Skeletal muscle satellite cell (primary cell): ENCODE measurements around the gene NRN1. TPM values are rescaled to one million over a fixed set of nuclear protein-coding genes. Genes with fewer than 3 reads are reported as not detected.
"Not testable (repeated sequence)": the region's sequence is repeated elsewhere in the genome, so short reads cannot be mapped to it uniquely, and the experiment has no call there.

Experiments
- H3K27me3 ChIP-seq: 2 replicates; pipeline ENCODE4 v1.7.0; 2013; ENCODE audit warnings: low read length; ENCODE audit not compliant: control insufficient read depth, insufficient read depth
- H3K36me3 ChIP-seq: 2 replicates; pipeline ENCODE4 v1.7.0; 2013; ENCODE audit warnings: mild to moderate bottlenecking, control low read depth, low read length; ENCODE audit not compliant: insufficient read depth
- H3K4me1 ChIP-seq: 2 replicates; pipeline ENCODE4 v1.7.0; 2013; ENCODE audit warnings: low read length; ENCODE audit not compliant: control insufficient read depth, insufficient read depth
- H3K4me2 ChIP-seq: 2 replicates; pipeline ENCODE4 v1.7.0; 2013; ENCODE audit warnings: mild to moderate bottlenecking, low read length
- H3K4me3 ChIP-seq: 2 replicates; pipeline ENCODE4 v1.7.0; 2013; ENCODE audit warnings: low read length
- H3K9ac ChIP-seq: 2 replicates; pipeline ENCODE4 v1.7.0; 2013; ENCODE audit warnings: mild to moderate bottlenecking, low read depth, low read length, moderate library complexity
- H3K9me3 ChIP-seq: replicated peaks from 2 replicates; pipeline ENCODE4 v1.7.0; 2013; ENCODE audit warnings: mild to moderate bottlenecking, control low read depth, low read length
- total RNA-seq: library from RNA; depleted of rRNA; stranded (reverse); fragments of >200 nt; gene quantifications from 2 replicates; pipeline ENCODE4 v1.2.3, GENCODE V29; 2012; rRNA removed

NRN1 gene, protein sequence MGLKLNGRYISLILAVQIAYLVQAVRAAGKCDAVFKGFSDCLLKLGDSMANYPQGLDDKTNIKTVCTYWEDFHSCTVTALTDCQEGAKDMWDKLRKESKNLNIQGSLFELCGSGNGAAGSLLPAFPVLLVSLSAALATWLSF
- 29.2 and 36.9 TPM in 2 replicates for total RNA-seq

DNA sequence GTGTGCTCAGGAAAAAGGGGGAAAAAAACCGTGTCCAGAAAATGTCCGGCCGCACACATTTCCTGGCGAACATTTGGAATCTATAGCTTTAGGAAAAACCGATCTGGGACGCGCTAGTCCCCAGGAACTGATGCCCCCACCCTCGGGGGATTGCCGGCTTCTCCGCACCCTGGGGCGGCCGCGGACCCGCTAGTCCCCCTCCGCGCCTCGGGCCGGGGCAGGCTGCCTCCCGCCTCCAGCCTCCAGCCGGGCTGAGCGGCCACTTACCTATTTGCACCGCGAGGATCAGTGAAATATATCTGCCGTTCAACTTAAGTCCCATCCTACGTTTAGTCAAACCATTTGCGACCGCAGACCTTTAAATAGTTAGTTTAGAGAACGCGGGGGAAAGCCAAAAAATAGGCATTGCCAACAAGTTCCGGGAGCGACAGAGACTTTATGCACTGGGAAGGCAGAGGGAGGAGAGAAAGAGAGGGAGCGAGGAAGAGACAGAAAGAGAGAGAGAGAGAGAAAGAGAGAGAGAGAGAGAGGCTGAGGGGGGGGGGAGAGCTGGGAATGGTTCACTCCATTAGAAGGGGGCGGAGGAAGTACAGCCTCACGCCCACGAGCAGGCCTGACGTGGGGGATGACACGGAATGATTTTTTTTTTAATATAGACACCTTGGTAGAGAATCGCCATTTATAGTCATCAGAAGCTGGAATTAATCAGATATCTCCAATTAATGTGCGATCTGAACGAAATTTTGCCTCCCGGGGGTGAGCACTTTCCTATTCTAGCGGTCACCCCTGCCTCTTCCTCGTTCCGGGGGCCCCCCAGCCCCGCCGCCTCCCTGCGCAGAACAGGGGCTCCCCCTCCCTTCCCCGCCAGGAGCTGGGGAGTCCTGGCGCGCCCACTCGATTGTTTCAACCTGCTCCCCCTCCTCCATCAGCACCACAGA lies at the start of gene NRN1:
Gene NRN1 (minus strand): TSS at position 498 of the 938 bp plus-strand sequence. CDS start 176 bp downstream, at position 322.
- Histone ChIP-seq H3K27me3 (peaks cover 80% of the 10 kb centered on the region), H3K4me3 (peak within 1 kb of the TSS; percentile 68)

DNA sequence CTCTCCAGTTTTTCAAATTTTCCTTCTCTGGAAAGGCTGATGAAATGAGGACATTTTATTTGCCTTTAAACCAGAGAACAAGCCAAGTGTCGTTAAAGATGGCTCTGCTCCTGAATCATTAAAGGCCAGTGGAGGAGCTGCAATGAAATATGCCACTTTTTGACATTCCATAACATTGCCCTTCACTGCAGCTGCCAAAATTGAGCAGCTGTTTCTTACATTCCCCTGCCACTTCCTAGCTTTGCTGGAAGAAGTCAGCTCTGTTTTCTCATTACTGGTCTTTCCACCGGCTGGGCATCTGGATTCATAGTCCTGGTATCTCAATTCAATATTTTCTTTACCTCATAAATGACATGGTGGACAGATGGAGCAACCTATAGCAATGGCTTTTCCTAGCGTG lies 45.5 kb upstream of the NRN1 start:
- no peak overlapping the region for H3K9ac ChIP-seq
- peaks cover 4% of the 10 kb centered on the region for H3K27me3 ChIP-seq
- H3K9me3 ChIP-seq, result no peaks in the 10 kb centered on the region
- H3K36me3 ChIP-seq, result no peaks in the 10 kb centered on the region
- H3K4me2 ChIP-seq, result no peak overlapping the region
- H3K4me3 ChIP-seq, result no peak overlapping the region
- no peaks in the 10 kb centered on the region for H3K4me1 ChIP-seq

More for the DNA sequence above, at the start of gene NRN1:
- Histone ChIP-seq H3K4me1 (peaks cover 18% of the 10 kb centered on the region), H3K9ac (peak within 1 kb of the TSS; percentile 29), H3K4me2 (peak within 1 kb of the TSS; percentile 87), H3K36me3 (peaks cover 2% of the 10 kb centered on the region), H3K9me3 (no peaks in the 10 kb centered on the region)

DNA sequence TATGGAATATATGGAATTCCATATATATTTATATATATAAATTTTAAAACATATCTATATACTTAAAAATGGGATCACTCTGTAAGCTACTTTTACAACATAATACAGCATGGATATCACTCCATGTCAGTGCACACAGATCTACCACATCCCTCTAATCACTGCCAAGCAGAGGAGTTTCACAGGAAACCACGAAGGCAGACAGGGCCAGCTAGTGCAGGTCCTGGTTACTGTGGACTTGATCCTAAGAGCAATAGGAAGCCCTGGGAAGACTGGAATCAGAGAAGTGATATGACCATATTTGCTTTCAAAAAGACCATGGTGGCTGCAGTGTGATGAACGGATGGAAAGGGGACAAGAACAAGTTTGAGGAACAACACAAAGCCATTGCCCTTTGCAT lies 40.0 kb upstream of the NRN1 start:
- no peaks in the 10 kb centered on the region for H3K4me1 ChIP-seq
- no peaks in the 10 kb centered on the region for H3K27me3 ChIP-seq
- no peak overlapping the region for H3K4me2 ChIP-seq

DNA sequence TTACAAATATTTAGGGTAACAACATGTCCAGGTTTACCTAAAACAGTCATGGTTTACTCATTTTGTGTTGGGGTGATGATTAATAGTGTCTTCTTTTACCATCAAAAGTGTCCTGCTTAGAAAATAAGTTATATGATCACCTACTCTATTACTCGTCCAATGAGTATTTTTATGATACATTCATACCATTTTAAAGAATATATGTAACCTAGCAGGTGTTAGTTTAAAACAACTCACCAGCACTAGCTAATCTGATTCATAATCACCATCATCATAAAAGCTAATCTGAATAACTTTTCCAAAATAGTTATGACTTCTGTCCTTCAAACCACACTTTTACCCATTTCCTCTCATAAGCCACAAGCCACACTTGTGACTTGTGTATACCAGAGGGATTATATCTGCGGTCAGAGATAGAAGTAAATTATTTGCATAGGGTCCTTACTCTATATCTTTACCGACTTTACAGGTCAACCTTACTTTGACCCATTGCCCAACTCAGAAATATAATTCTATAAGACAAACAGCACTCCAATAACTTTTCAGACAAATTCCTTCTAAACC lies 33.3 kb upstream of the NRN1 start:
- Histone ChIP-seq H3K36me3 (no peaks in the 10 kb centered on the region), H3K9ac (no peak overlapping the region), H3K4me3 (no peak overlapping the region), H3K27me3 (no peaks in the 10 kb centered on the region), H3K9me3 (no peaks in the 10 kb centered on the region), H3K4me2 (no peak overlapping the region), H3K4me1 (no peaks in the 10 kb centered on the region)

More for the DNA sequence above, 40.0 kb upstream of the NRN1 start:
- Histone ChIP-seq H3K9ac (no peak overlapping the region), H3K4me3 (no peak overlapping the region), H3K9me3 (no peaks in the 10 kb centered on the region), H3K36me3 (no peaks in the 10 kb centered on the region)

DNA sequence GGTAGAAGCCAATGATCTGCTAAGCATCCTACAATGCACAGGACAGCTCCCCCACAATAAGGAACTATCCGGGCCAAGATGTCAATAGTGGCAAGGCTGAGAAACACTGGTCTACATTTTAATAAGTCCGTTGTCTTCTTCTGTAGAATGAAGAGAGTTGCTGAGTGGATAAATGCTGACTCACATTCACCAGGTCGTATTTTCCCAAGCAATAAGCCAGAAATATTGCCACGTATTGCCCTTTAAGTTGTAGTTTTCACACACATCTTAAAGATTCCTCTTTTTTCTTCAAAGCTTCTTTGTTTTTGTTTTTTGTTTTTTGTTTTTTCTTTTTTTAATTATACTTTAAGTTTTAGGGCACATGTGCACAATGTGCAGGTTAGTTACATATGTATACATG lies 30.5 kb upstream of the NRN1 start:
- Histone ChIP-seq H3K4me2 (no peak overlapping the region), H3K27me3 (no peaks in the 10 kb centered on the region), H3K4me3 (no peak overlapping the region), H3K9me3 (no peaks in the 10 kb centered on the region), H3K9ac (no peak overlapping the region), H3K4me1 (no peaks in the 10 kb centered on the region), H3K36me3 (no peaks in the 10 kb centered on the region)

DNA sequence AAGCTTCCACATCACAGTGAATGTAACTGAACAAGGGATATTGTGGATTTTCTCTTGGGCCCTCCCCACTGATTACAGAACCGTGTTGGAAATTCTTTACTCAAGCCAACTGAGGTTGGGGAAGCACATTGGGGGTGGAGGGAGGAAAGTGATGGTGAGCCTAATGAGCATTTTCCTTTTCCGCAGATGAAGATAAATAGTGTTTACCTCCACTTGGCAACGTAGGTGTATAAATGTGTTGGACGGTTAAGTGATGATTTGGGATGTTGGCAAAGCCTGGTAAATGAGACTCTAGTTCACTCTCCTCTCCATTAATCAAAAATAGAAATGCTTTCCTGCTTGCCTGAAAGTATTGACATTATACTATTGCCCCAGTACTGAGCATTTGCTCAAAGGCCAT lies 27.1 kb upstream of the NRN1 start:
- no peak overlapping the region for H3K9ac ChIP-seq
- H3K9me3 ChIP-seq, result no peaks in the 10 kb centered on the region

DNA sequence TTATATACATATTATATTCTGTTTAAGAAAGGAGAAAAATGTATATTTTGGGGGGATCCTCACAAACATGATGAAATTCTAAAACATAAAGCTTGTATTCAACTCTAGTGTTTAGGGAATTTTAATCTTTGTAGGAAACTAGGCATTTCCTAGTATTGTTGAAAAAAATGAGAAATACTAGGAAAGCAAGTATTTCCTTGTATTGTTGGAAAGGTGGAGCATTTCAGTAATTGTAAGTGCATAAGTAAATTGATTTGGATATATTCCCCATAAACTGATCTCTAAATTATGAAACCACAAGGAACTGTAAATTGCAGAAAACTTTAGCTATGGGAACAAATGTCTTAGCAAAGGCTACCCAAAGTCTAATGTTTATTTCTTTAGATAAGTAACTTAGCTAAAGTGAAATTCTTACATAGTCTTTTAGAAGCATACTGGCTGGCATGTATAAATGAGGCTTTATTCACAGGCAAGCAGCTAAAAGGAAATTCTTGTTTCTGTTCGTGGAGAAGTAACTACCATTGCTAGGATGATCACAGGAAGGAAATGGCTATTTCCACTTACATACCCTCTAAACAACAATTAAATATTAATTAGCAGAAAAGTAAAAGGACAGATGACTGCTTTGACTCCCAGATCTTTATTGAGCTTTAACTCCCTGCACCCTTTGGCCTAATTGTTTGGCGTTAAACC lies 19.9 kb upstream of the NRN1 start:
- peaks cover 6% of the 10 kb centered on the region for H3K27me3 ChIP-seq
- no peak overlapping the region for H3K9ac ChIP-seq
- H3K4me2 ChIP-seq, result no peak overlapping the region
- no peaks in the 10 kb centered on the region for H3K9me3 ChIP-seq
- H3K4me1 ChIP-seq, result no peaks in the 10 kb centered on the region
- no peak overlapping the region for H3K4me3 ChIP-seq
- no peaks in the 10 kb centered on the region for H3K36me3 ChIP-seq

More for the DNA sequence above, 27.1 kb upstream of the NRN1 start:
- H3K4me1 ChIP-seq, result no peaks in the 10 kb centered on the region
- no peak overlapping the region for H3K4me2 ChIP-seq
- H3K27me3 ChIP-seq, result no peaks in the 10 kb centered on the region
- H3K36me3 ChIP-seq, result no peaks in the 10 kb centered on the region
- H3K4me3 ChIP-seq, result no peak overlapping the region

DNA sequence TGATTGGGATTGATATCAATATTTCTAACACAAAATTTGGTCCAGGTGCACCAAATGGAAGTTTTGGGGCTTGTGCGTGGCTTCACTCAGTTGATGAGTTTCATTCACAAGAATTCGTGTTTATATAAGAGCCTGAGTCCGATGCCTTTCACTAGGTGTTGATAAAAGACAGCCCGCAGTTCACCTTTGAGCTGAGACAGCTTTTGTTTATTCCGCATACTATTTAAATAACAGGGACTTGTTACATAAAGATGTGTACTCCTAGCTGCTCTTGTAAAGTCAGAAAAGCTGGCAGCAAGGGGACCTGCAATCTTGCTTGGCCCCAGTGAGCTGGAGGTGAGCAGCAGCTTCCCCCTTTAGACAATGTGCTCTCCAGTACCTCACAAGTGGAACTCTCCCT lies 19.0 kb upstream of the NRN1 start:
- Histone ChIP-seq H3K4me2 (no peak overlapping the region), H3K36me3 (no peaks in the 10 kb centered on the region), H3K9me3 (no peaks in the 10 kb centered on the region), H3K4me3 (no peak overlapping the region), H3K9ac (no peak overlapping the region), H3K4me1 (no peaks in the 10 kb centered on the region), H3K27me3 (peaks cover 6% of the 10 kb centered on the region)

DNA sequence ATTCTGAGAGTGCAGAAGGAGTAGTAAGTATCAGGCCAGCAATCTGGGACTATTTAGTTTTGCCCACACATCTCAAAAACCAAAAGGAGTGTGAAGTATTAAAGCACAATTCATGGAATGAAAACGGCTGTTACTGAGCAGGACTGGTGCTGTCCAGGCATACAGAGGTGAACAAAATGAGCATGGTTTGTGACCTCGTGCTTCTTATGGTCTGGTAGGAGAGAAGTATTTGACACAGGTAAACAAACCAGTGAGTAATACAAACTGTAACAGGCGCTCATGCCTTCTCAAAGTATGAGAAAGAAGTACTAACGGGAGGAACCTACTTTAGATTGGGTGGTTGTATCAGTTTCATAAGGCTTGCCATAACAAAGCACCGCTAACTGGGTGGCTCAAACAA lies 17.5 kb upstream of the NRN1 start:
- no peak overlapping the region for H3K4me3 ChIP-seq

DNA sequence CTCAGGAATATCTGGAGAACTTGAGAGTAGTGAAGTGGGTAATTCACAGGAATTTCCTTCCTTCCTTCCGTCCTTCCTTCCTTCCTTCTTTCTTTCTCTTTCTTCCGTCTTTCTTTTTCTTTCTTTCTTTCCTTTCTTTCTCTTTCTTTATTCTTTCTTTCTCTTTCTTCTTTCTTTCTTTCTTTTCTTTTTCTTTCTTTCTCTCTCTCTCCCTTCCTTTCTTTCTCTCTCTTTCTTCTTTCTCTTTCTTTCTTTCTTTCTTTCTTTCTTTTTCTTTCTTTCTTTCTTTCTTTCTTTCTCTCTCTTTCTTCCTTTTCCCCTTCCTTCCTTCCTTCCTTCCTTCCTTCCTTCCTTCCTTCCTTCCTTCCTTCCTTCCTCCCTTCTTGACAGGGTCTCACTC lies 16.1 kb upstream of the NRN1 start:
- not testable (repeated sequence) for H3K9me3 ChIP-seq, H3K4me1 ChIP-seq, H3K9ac ChIP-seq, H3K27me3 ChIP-seq, H3K4me3 ChIP-seq, H3K4me2 ChIP-seq, H3K36me3 ChIP-seq

More for the DNA sequence above, 17.5 kb upstream of the NRN1 start:
- Histone ChIP-seq H3K27me3 (peaks cover 6% of the 10 kb centered on the region), H3K4me2 (no peak overlapping the region), H3K36me3 (no peaks in the 10 kb centered on the region), H3K4me1 (no peaks in the 10 kb centered on the region), H3K9ac (no peak overlapping the region), H3K9me3 (no peaks in the 10 kb centered on the region)
